ENCODE measurements around the gene DNAJC1. TPM values are rescaled to one million over a fixed set of nuclear protein-coding genes. Genes with fewer than 3 reads are reported as not detected.

DNAJC1 gene
- total and polyA plus RNA-seq, 2 of the 8 experiments (the other 6 are each of a cell fraction or from before 2014, with no cell fraction given), result 6.8 to 14.8 TPM

DNA sequence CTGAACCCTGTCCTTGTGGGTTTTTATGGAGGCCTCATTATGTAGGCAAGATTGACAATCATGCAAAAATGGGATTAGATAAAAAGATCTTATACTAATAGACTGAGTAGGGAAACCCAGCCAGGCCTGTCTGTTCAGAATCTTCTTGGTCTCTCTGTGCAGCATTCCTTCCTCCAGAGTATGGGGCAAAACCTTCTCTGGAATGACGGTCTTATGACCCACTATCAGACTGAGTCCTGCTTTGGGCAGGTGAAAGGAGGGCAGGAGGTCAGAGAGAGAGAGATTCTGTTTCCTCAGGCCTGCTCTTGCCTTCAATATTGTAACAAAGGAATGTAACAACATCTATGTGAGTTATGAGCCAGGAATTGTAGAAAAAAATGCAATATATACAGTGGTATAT, 182.6 kb downstream of the DNAJC1 start:
- TF ChIP-seq TAF1 (IDR thresholded peaks at IDR 0.05; ENCODE audit: low read depth, low read length) (no peak), CEBPB (IDR thresholded peaks at IDR 0.05; ENCODE audit: low read depth, low read length) (no peak), GTF2F1 (IDR thresholded peaks at IDR 0.05; ENCODE audit: borderline replicate concordance, low read depth, low read length) (no peak), RBBP5 (IDR thresholded peaks at IDR 0.05; ENCODE audit: borderline replicate concordance, low read depth, low read length) (no peak), CTBP2 (IDR thresholded peaks at IDR 0.05; ENCODE audit: borderline replicate concordance, insufficient read depth, insufficient read length, low read length) (no peak), CBX8 (IDR thresholded peaks at IDR 0.05; ENCODE audit: borderline replicate concordance, low read depth, low read length) (no peak)
- Histone ChIP-seq H3K56ac (replicated peaks; ENCODE audit: insufficient read length, low read depth, low read length) (no peak overlapping the region), H2AFZ (ENCODE audit: low read length) (no peak overlapping the region), H3K79me2 (ENCODE audit: control insufficient read depth in 1 of 2, insufficient read depth in 2 of 2, low read length in 2 of 2) (no peaks in the 10 kb centered on the region), H3K4me2 (ENCODE audit: insufficient read depth in 1 of 2, low read depth in 2 of 2, low read length in 2 of 2) (no peak overlapping the region), H3K36me3 (ENCODE audit: control insufficient read depth in 2 of 4, insufficient read depth in 4 of 4, low read length in 3 of 4) (no peaks in the 10 kb centered on the region), H4K20me1 (replicated peaks in 1 of 2; ENCODE audit: control insufficient read depth in 1 of 2, insufficient read depth in 2 of 2, low read length in 2 of 2) (no peaks in the 10 kb centered on the region), H2BK5ac (ENCODE audit: low read depth, low read length) (no peak overlapping the region), H3K27ac (ENCODE audit: low read depth, low read length) (no peak overlapping the region), H2BK15ac (ENCODE audit: low read length) (no peak overlapping the region), H2BK12ac (ENCODE audit: low read depth, low read length) (no peak overlapping the region), H4K8ac (ENCODE audit: extremely low read depth, insufficient read depth, low read length) (no peak overlapping the region), H2BK120ac (replicated peaks; ENCODE audit: low read depth, low read length) (peak overlapping the region; percentile 38), H3K4me3 (ENCODE audit: extremely low read depth in 1 of 4, insufficient read depth in 2 of 4, low read depth in 3 of 4, low read length in 4 of 4) (no peak overlapping the region), H3K23ac (ENCODE audit: insufficient read length) (no peak overlapping the region), H3K9me3 (ENCODE audit: insufficient read depth in 2 of 2, low read depth in 1 of 2, low read length in 1 of 2) (peaks cover 0 to 6% of the 10 kb centered on the region in 2 experiments), H3K9ac (replicated peaks in 1 of 4; ENCODE audit: extremely low read depth in 1 of 4, low read depth in 3 of 4, low read length in 3 of 4) (no peak overlapping the region), H2AK5ac (ENCODE audit: low read depth, low read length) (no peak overlapping the region), H3K14ac (ENCODE audit: insufficient read length) (no peak overlapping the region), H4K91ac (replicated peaks; ENCODE audit: insufficient read length, low read length) (no peak overlapping the region), H4K5ac (ENCODE audit: insufficient read length, low read depth, low read length) (no peak overlapping the region), H3K18ac (ENCODE audit: extremely low read depth, low read length) (no peak overlapping the region), H3K79me1 (ENCODE audit: low read depth, low read length) (no peaks in the 10 kb centered on the region), H2BK20ac (ENCODE audit: low read length) (no peak overlapping the region), H3K27me3 (replicated peaks in 1 of 4; ENCODE audit: control insufficient read depth in 3 of 4, extremely low read depth in 1 of 4, insufficient read depth in 3 of 4, low read length in 3 of 4) (no peaks in the 10 kb centered on the region), H3K4ac (replicated peaks; ENCODE audit: insufficient read length, low read depth, low read length) (no peak overlapping the region), H3K23me2 (ENCODE audit: low read depth, low read length) (no peaks in the 10 kb centered on the region), H3K4me1 (replicated peaks in 1 of 4; ENCODE audit: control insufficient read depth in 3 of 4, insufficient read depth in 4 of 4, low read length in 3 of 4) (peaks cover 0 to 4% (median 0%) of the 10 kb centered on the region in 4 experiments; a peak in 1 of 7 replicates)
- CTCF ChIA-PET (ENCODE audit: partially characterized antibody), result no interaction called here
- WGBS, 2 experiments (ENCODE audit: extremely low coverage in 1 of 2, insufficient coverage in 1 of 2, insufficient read length in 1 of 2, insufficient replicate concordance in 2 of 2, low coverage in 1 of 2, low lambda C conversion rate in 2 of 2, missing lambda C conversion rate in 1 of 2), result 96% methylated on average over 1 of the region's 1 CpG; no CpG with 5 or more reads in 1 of the 2 experiments
- DNase-seq (ENCODE audit: low read depth in 1 of 2, low spot score in 2 of 2) (no peak), FAIRE-seq (no peak)
- POLR2A ChIA-PET (ENCODE audit: partially characterized antibody), result no interaction called here
